Left renal pelvis (tissue), 4 donors: Measurements from ENCODE around the gene ADAMTS4. TPM values are rescaled to one million over a fixed set of nuclear protein-coding genes. Genes with fewer than 3 reads are reported as not detected.
A peak's percentile ranks its signal among the peaks of the same experiment; 100 is the strongest.

ENCODE experiments used
- DNase-seq, 4 donors: peaks; one replicate each; pipeline ENCODE4 v3.0.0-alpha.2; 2013; ENCODE audit warnings: low read depth in 4 of 4, low spot score in 3 of 4
- polyA plus RNA-seq, 4 donors: library from polyadenylated mRNA; unstranded; fragments of 120-200 nt; gene quantifications; one replicate each; pipeline ENCODE4 v1.2.1, GENCODE V29; 2013; ENCODE audit not compliant: insufficient read length in 4 of 4

Gene ADAMTS4
- polyA plus RNA-seq, 4 donors = 0.60 to 6.1 (median 0.79) TPM

DNA sequence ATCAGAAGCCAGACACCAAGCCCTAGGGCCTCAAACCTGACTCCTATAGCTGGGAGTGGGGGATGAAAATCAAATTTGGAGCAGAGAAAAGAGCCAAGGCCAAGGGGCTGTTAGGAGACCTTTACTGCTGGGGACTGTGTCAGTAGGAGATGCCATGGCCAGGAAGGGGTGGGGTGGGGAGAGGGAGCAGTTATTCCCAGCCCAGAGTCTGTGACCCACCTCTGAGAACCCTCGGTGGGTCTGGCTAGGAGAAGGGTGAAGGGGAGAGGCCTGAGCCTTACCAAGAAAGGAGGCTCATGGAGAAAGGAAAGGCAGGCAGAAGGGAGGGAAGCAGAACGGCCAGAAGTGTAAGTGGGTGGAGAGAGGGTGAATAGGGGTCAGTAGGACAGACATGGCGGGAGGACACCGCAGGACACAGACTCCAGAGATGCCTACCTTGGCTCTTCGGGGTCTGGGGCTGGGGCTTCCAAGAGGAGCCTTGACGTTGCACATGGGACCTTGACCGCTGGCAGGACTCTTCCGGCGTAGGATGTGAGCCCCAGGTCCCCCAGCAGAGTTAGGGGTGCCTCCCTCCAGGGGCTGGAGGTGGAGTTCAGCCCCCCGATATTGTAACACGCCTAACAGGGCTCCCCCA is 1.2 kb downstream of the ADAMTS4 start:
- DNase-seq = no peak

DNA sequence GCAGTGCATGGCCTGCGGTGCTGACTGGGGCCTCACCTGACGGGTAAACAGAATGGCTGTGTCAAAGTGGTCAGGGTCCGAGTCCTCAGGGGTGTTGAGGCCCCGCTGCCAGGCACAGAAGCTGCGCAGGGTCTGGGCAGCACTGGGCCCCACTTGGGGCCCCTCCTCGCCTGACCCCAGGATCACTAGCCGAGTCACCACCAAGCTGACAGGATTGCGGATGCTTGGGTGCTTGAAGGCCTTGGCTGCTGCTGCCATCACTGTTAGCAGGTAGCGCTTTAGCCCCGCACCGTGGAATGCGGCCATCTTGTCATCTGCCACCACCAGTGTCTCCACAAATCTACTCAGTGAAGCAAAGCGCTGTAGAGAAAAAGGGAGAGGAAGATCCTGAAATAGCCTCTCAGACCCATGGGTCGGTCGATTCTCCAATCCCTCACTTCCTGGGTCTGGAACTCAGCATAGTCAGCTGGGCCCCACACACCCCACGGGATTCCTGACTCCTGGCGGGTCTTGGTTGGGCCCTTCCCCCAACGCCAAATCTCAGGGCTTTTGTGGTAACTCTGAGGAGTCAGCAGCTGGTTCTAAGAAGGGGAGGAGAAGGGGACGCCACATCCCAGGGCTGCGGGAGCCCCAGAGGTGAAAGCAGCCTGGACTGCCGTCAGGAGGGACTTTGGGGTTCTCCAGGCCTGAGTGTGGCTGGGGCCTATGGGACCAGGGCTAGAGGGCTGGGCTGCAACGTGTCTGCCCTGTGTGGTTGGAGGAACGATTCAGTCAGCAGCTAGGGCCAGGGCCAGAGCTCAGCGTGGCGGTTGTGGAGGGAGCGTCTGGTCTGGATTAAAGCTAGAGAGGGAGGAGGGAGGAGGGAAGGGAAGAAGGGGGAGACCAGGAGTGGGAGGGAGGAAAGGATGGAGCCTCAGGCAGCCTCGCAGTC is 2.1 kb downstream of the ADAMTS4 start:
- DNase-seq = no peak

DNA sequence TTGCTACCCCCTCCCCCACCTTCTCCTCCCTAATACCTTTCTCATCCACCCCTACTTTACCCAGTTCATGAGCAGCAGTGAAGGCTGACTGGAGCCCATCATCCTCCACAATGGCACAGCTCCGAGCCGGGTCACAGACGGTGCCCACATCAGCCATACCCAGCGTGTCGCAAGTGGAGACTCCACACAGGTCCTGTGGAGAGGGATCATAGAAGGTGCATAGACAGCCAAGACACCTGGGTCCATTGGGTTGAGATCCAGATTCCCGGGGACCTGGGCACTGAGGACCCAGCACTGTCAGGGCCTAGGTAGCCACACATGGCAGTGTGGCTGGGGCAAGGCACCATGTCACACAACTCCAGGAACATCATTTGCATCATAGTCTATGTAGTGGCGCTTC is 2.7 kb downstream of the ADAMTS4 start:
- no peak for DNase-seq

DNA sequence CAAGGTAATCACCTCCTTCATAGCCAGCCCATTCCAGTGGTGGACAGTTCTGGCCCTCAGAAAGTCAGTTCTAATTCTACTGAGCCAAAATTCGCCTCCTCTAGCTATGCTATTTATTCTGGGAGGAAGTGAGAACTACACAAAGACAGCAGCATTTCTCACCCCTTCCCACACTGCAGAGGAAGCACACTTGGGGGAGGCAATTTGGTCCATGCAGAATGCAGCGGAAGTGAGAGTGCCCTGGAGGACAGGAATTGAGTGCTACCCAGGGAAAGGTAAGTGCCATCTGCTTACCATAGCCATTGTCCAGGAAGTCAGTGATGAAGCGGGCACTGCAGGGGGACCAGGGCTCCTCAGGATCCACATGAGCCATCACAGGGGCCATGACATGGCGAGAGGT is 3.7 kb downstream of the ADAMTS4 start:
- no peak for DNase-seq

DNA sequence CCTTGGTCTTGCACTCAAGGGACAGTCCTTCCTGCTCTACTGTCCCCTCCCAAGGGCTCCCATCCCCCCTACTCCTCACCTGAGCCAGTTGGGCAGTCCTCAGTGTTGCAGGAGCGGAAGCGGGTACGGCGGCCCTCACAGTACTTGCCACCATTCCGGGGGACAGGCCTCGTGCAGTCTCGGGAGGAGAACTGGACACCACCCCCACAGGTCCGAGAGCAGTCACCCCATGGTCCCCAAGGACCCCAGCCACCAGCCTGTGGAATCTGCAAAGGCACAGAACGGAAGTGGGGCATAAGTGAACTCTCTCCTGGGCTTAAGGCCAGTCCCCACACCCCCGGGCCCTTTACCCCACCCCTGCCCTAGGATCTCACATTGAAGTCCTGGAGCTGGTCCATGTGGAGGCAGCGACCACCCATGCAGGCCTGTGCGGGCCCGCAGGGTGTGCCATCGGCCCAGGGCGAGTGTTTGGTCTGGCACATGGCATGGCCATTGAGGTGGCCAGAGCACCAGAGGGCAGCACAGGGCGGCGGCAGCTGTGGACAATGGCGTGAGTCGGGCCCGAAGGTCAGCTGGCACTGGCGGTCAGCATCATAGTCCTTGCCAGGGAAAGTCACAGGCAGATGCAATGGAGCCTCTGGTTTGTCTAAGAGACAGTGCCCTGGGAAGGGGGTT is 5.2 kb downstream of the ADAMTS4 start:
- no peak for DNase-seq

DNA sequence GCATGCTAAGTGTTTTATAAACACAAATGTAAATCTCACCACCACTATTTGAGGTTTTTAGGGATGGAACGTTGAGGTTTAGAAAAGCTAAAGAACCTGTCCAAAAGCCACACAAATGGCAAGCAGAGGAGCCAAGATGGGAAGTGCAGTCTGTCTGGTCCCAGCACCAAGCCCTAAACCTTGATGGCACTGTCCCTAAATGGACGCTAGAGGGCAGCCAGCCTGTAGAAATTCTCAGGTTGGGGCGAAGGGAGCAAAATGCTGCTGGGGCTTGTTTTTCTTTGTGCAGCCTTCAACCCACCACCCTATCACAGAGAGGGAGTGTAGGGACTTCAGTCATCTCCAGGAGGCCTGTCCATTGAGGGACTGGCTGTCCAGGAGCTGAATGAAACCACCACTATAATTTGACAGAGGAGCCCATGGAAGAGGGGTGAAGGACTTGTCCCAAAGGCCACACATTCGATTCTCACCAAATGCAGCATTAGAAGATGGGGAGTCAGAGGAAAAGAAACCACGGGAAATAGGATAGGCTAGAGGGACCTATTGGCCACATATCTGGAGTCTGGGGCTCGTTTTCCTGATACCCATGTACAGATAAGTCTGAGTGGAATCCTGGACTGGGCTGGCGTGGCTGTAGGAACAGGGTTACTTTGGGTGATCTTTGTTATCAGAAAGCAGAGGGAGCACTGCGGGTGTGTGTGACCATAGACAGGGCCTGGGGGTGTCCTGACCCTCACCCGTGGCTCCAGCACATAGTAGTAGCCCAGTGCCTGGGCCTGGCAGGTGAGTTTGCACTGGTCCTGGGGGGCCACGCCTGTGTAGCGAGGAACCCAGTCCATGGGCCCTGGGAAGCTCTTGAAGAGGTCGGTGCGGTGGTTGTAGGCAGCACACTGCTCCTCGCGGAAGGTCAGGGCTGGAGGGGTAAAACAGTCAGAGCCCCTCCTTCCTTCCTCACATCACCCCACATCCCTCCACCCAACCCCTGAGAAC is 6.1 kb downstream of the ADAMTS4 start:
- no peak for DNase-seq

DNA sequence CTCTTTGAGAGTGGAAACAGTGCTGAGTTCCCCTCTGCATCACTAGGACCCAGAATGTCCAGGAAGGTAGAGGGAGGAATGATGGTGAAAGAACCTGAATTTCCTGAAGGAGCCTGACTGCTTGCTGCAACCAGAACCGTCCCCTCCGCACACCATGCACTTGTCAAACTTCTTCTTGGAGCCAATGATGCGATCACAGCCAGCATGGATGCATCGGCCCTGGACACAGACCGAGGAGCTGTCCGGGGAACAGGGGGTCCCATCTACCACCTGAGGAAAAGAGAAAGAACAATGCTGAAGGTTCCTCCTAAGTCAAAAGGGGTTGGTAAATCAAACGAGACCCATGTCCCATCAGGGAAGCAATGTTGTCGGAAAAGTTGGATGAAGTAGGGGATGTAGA is 6.9 kb downstream of the ADAMTS4 start:
- DNase-seq = no peak

DNA sequence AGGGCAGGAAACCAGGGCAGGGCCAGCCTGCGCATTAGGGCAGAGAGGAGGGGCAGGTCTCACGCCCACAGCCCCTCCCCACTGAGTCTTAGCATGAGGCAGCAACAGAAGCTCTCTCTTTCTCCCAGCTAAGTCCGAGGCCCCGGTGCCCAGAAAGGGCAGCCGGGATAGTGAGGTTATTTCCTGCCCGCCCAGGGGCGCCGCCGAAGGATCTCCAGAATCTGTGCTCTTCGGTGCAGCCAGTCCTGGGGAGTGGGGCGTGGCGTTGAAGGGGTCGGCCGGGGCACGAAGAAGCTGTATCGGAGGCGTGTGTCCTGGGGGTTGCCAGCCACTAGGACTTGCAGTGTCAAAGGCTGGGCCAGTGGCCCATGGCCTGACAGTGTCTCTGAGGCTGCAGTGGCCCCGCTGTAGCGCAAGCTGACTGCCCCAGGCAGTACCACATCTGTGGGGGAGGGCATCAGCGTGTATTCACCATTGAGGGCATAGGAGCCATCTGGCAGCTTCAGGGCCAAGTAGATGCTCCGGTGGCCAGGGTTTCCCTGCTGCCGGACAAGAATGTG is 7.8 kb downstream of the ADAMTS4 start:
- DNase-seq = no peak

DNA sequence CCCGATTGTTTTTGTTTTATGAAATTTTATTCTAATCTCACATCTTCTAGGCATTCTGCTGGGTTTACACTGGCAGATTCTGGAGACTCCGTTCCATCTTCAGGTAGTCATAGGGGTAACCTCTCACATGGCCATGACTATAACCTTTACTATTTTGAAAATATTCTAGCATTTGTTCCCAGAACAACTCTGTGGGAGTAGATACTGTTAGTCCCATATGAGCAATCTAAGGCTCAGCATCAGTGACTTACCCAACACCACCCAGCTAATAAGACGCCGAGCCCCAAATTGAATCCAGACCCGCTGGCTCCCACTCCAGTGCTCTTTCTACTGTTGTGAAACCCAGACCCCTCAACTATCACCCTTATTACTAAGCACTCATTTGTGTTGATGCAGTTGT is 9.8 kb downstream of the ADAMTS4 start:
- DNase-seq = no peak

DNA sequence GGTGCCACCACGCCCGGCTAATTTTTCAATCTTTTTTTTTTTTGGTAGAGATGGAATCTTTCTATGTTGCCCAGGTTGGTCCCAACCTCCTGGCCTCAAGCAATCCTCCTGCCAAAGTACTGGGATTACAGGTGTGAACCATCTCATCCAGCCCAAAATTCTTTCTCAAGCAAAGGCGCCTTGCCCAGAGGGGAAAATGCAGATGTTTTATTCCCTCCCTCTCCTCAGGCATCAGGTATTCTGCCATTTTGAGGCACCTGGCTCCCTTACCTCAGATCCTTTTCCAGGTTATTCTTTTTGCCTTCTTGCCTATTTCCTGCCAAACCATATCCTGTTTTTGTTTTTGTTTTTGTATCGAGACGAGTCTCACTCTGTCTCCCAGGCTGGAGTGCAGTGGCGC is 10.5 kb downstream of the ADAMTS4 start:
- DNase-seq = no peak

DNA sequence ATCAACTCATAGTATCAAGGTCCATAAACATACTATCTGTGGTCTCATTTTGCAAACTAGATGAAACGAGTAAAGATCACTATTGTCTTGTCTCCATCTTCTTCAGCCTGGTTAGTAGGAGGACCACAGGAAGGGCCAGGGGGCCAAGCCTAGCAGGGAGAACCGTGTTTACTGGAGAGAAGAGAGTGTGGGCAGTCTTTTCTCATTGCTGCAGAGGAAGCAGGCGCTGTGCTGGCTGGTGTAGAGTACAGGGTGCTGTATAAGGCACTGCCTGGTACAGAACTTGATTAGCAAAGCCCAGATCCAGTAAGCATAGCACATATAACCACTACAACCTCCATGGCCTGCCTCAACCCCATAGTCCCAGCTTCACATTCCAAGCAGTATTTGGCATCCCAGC is 11.5 kb downstream of the ADAMTS4 start:
- no peak for DNase-seq

DNA sequence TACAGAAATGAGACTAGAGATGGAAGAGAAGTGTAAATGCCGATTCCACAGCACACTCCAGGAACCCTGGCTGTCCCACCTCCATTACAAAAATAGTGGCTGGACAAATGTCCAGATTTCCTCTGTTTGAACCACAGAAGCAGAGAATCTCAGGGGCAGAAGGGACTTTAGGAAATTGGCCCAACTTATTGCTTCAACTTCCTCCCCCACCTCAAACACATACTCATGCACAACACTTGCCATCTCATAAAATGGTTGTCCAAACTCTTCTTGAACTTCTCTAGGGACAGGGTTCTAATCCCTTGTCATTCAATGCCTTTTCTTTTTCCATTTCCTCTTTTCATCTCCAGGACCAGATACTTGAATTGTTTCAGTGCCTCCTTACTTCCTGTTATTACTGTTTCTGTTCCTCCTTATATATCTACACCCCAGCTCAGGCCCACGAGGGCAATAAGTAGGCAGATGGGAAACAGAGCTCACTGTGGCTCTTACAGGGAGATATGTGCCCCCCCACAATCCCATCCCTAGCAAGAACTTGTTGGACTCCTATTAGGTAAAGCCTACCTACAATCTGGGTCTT is 13.0 kb downstream of the ADAMTS4 start:
- DNase-seq = no peak

DNA sequence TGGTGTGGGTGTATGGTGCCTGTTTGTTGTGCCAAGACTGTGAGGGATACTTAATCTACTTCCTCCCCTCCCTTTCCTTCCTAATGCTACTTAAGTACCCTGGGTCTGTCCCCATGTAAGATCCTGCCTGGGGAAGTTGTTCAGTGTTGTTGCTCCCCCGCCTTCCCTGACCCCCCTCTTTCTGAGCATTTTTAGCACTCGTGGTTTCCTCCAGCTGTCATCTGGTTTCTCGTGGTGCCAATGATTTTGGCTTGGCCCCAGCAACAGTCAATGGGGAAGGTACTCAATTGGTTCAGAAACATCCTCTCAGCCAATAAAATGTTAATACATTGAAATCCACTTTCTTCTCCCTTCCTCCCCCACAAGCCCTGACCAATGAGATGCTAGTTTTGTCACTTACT is 13.6 kb downstream of the ADAMTS4 start:
- no peak for DNase-seq

DNA sequence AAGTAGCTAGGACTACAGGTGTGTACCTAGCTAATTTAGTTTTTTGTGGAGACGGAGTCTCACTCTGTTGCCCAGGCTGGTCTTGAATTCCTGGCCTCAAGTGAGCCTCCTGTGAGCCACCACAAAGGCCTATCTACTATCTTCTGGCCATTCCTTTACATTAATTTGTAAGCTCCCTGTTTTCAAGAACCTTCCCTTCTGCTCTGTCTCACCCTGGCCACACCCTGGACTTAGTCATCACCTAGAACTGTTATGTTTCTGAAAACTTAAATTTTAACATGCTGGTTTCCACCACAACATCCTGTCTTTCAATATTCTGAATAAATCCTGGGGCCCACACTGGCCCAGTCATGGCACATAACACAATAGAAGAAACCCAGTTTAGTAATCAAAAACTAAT is 16.6 kb downstream of the ADAMTS4 start:
- no peak for DNase-seq

DNA sequence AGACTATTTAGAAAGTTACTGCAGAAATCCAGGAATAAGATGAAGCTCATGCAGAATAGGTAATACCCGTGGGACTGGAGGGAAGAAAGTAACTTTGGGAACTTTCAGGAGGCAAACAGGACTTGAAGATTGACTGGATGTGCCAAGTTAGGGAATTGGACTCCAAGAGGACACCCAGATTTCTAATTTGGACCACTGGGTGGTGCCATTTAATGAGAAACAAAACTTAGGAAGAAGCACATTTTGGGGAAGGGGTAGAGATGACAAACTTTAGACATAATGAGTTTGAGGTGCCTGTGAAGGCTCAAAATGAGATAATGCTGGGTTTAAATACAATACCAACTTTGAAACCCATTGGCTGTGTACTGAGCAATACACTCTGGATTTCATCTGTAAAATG is 18.2 kb downstream of the ADAMTS4 start:
- no peak for DNase-seq

DNA sequence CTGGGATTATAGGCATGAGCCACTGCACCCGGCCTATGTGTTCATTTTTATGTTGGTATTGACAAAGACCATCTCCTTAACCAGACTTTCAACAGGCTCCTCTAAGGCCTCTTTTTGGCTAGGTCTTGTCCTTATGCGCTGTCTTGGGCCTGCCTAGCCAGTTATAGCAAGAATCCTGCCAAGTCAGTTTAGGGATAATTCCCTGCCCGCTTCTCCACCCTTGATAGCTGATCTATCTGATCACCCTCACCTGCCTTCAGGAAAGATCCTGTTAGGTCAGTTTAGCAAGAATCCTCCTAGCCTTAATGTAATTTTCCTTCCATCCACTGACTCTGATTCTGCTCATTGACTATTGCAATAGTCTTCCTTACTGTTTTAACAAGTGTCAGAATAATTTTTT is 19.2 kb downstream of the ADAMTS4 start:
- DNase-seq = no peak

DNA sequence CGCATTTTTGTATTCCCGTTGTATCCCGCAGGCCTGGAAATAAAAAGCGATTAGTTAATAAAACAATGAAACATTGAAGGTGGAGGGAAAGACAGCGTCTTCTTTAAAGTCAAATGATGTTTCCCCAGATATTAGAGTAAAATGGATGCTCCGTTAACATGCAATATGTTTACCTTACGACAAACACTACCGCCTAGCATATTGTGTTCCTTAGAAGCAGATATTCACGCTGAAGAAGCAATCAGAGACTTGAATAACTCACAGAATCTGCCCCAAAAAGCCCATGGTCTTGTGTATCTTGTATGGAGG is 21.0 kb downstream of the ADAMTS4 start:
- no peak for DNase-seq

DNA sequence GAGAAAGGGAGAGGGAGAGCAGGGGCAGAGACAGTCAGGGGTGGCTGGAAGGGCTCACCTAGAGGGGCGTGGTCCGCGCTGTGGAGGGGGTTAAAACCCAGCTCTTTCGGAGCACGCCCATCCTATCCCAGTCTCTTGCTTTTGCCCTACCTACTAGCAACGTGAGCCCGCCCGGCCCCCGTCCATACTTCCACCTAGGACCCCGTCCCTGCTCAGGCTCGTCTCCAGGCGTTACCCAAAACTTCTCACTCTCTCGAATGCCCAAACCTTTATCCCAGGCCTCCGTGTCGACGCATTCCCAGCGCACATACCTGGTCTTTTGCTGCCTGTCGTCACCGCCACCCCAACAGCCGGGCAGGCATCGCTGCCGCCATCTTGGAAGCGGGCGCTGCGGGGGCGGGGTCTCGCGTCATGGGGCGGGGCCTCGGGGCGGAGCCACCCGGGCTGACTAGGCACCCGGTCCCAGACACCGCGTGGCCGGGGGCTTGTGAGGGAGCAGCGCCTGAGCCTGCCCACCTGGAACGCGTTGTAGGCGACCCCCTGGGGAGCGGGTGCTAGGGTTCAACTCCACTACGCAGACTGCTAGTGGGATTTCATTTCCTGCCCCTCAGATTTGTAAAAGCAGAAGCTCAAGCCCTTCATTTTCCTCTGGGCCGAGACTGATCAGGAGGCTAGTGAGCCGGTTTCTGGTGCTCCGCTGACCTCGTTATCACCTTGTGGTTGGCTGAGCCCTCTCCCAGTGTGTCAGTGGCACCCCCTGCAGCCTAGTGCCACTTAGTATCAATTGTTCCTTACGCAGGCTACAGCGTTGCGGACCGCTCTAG is 21.5 kb downstream of the ADAMTS4 start, which contains the start of gene B4GALT3:
Gene B4GALT3 (minus strand): TSS at position 396 of the 824 bp plus-strand sequence. CDS start 1,447 bp downstream, outside the sequence.
- peak in 2 of 4 donors; percentile 69 to 79 for DNase-seq
